Activated naive CD4-positive, alpha-beta T cell treated with anti-CD3 and anti-CD28 coated beads, Interleukin-2, amount 50 U/mL, for 24 hours (primary cell): ENCODE results near the gene MOGAT1.
A peak's percentile ranks its signal among the peaks of the same experiment; 100 is the strongest.

Experiments used
- H3K27ac Mint-ChIP-seq: one replicate; pipeline ENCODE4 v1.8.0; 2021; ENCODE audit warnings: mild to moderate bottlenecking, mixed read lengths
- H3K27me3 Mint-ChIP-seq: one replicate; pipeline ENCODE4 v1.8.0; 2021; ENCODE audit warnings: mixed read lengths
- H3K36me3 Mint-ChIP-seq: one replicate; pipeline ENCODE4 v1.8.0; 2021; ENCODE audit warnings: mixed read lengths
- H3K4me1 Mint-ChIP-seq: one replicate; pipeline ENCODE4 v1.8.0; 2021; ENCODE audit warnings: mixed read lengths
- H3K4me3 Mint-ChIP-seq: one replicate; pipeline ENCODE4 v1.8.0; 2021; ENCODE audit warnings: mild to moderate bottlenecking, mixed read lengths
- H3K9me3 Mint-ChIP-seq: one replicate; pipeline ENCODE4 v1.8.0; 2021; ENCODE audit warnings: mixed read lengths

Gene MOGAT1

GRCh38 chr2:222693837-222694236 lies 22.4 kb downstream of the MOGAT1 start:
- Mint-ChIP-seq H3K36me3 (no peaks in the 10 kb centered on the region), H3K4me3 (no peak overlapping the region), H3K9me3 (no peaks in the 10 kb centered on the region), H3K27ac (no peak overlapping the region), H3K4me1 (peaks cover 3% of the 10 kb centered on the region), H3K27me3 (peaks cover 12% of the 10 kb centered on the region)

GRCh38 chr2:222698276-222698675 lies 26.8 kb downstream of the MOGAT1 start:
- H3K9me3 Mint-ChIP-seq = no peaks in the 10 kb centered on the region
- H3K27ac Mint-ChIP-seq = no peak overlapping the region
- H3K27me3 Mint-ChIP-seq = peaks cover 21% of the 10 kb centered on the region
- no peaks in the 10 kb centered on the region for H3K36me3 Mint-ChIP-seq
- H3K4me3 Mint-ChIP-seq = no peak overlapping the region
- peaks cover 16% of the 10 kb centered on the region for H3K4me1 Mint-ChIP-seq

- Mint-ChIP-seq H3K27ac (no peak overlapping the region), H3K36me3 (no peaks in the 10 kb centered on the region), H3K4me1 (peaks cover 13% of the 10 kb centered on the region), H3K27me3 (peaks cover 25% of the 10 kb centered on the region), H3K9me3 (no peaks in the 10 kb centered on the region), H3K4me3 (peak overlapping the region; percentile 3)
These were observed 29.8 kb downstream of the MOGAT1 start for GRCh38 chr2:222701233-222701632.

GRCh38 chr2:222701721-222702131 lies 30.3 kb downstream of the MOGAT1 start:
- Mint-ChIP-seq H3K27me3 (peaks cover 23% of the 10 kb centered on the region), H3K36me3 (no peaks in the 10 kb centered on the region), H3K4me3 (no peak overlapping the region), H3K27ac (no peak overlapping the region), H3K9me3 (no peaks in the 10 kb centered on the region), H3K4me1 (peaks cover 13% of the 10 kb centered on the region)

- Mint-ChIP-seq H3K27me3 (peaks cover 18% of the 10 kb centered on the region), H3K9me3 (no peaks in the 10 kb centered on the region), H3K4me3 (no peak overlapping the region), H3K36me3 (no peaks in the 10 kb centered on the region), H3K27ac (no peak overlapping the region), H3K4me1 (peaks cover 13% of the 10 kb centered on the region)
These were observed 31.6 kb downstream of the MOGAT1 start for GRCh38 chr2:222703091-222703490.

- Mint-ChIP-seq H3K9me3 (no peaks in the 10 kb centered on the region), H3K4me1 (peaks cover 13% of the 10 kb centered on the region), H3K27me3 (peaks cover 14% of the 10 kb centered on the region), H3K4me3 (no peak overlapping the region), H3K36me3 (no peaks in the 10 kb centered on the region), H3K27ac (no peak overlapping the region)
These were observed 32.4 kb downstream of the MOGAT1 start for GRCh38 chr2:222703886-222704285.

GRCh38 chr2:222706616-222707015 lies 35.2 kb downstream of the MOGAT1 start:
- Mint-ChIP-seq H3K27ac (no peak overlapping the region), H3K4me1 (peaks cover 5% of the 10 kb centered on the region), H3K4me3 (no peak overlapping the region), H3K27me3 (peaks cover 14% of the 10 kb centered on the region), H3K36me3 (no peaks in the 10 kb centered on the region), H3K9me3 (no peaks in the 10 kb centered on the region)

GRCh38 chr2:222707102-222707688 lies 35.7 kb downstream of the MOGAT1 start:
- Mint-ChIP-seq H3K4me3 (no peak overlapping the region), H3K27me3 (peaks cover 15% of the 10 kb centered on the region), H3K36me3 (no peaks in the 10 kb centered on the region), H3K9me3 (no peaks in the 10 kb centered on the region), H3K4me1 (no peaks in the 10 kb centered on the region), H3K27ac (no peak overlapping the region)

GRCh38 chr2:222707689-222708273 lies 36.3 kb downstream of the MOGAT1 start:
- Mint-ChIP-seq H3K36me3 (no peaks in the 10 kb centered on the region), H3K9me3 (no peaks in the 10 kb centered on the region), H3K4me3 (no peak overlapping the region), H3K27ac (no peak overlapping the region), H3K27me3 (peaks cover 16% of the 10 kb centered on the region), H3K4me1 (no peaks in the 10 kb centered on the region)

- Mint-ChIP-seq H3K36me3 (no peaks in the 10 kb centered on the region), H3K27me3 (peaks cover 16% of the 10 kb centered on the region), H3K9me3 (no peaks in the 10 kb centered on the region), H3K27ac (no peak overlapping the region), H3K4me1 (no peaks in the 10 kb centered on the region), H3K4me3 (no peak overlapping the region)
These were observed 36.8 kb downstream of the MOGAT1 start for GRCh38 chr2:222708274-222708710.

- Mint-ChIP-seq H3K4me3 (no peak overlapping the region), H3K4me1 (no peaks in the 10 kb centered on the region), H3K27ac (no peak overlapping the region)
These were observed 37.9 kb downstream of the MOGAT1 start for GRCh38 chr2:222709191-222709891.

GRCh38 chr2:222710736-222711135 lies 39.3 kb downstream of the MOGAT1 start:
- H3K4me1 Mint-ChIP-seq = peaks cover 3% of the 10 kb centered on the region
- no peaks in the 10 kb centered on the region for H3K36me3 Mint-ChIP-seq
- H3K27me3 Mint-ChIP-seq = peaks cover 17% of the 10 kb centered on the region
- H3K4me3 Mint-ChIP-seq = no peak overlapping the region
- H3K27ac Mint-ChIP-seq = no peak overlapping the region
- no peaks in the 10 kb centered on the region for H3K9me3 Mint-ChIP-seq

More at GRCh38 chr2:222709191-222709891, 37.9 kb downstream of the MOGAT1 start:
- Mint-ChIP-seq H3K36me3 (no peaks in the 10 kb centered on the region), H3K9me3 (no peaks in the 10 kb centered on the region), H3K27me3 (peaks cover 15% of the 10 kb centered on the region)

- no peaks in the 10 kb centered on the region for H3K9me3 Mint-ChIP-seq
- no peak overlapping the region for H3K4me3 Mint-ChIP-seq
- no peaks in the 10 kb centered on the region for H3K36me3 Mint-ChIP-seq
- H3K4me1 Mint-ChIP-seq = peaks cover 6% of the 10 kb centered on the region
- H3K27ac Mint-ChIP-seq = no peak overlapping the region
- peaks cover 20% of the 10 kb centered on the region for H3K27me3 Mint-ChIP-seq
These were observed 40.0 kb downstream of the MOGAT1 start for GRCh38 chr2:222711315-222711940.

GRCh38 chr2:222713002-222713401 lies 41.5 kb downstream of the MOGAT1 start:
- no peaks in the 10 kb centered on the region for H3K36me3 Mint-ChIP-seq
- peaks cover 20% of the 10 kb centered on the region for H3K27me3 Mint-ChIP-seq
- H3K27ac Mint-ChIP-seq = no peak overlapping the region
- peaks cover 6% of the 10 kb centered on the region for H3K4me1 Mint-ChIP-seq
- H3K4me3 Mint-ChIP-seq = no peak overlapping the region
- no peaks in the 10 kb centered on the region for H3K9me3 Mint-ChIP-seq

GRCh38 chr2:222714361-222715241 lies 43.1 kb downstream of the MOGAT1 start:
- H3K27ac Mint-ChIP-seq = no peak overlapping the region
- H3K27me3 Mint-ChIP-seq = peaks cover 14% of the 10 kb centered on the region
- H3K9me3 Mint-ChIP-seq = no peaks in the 10 kb centered on the region

More at GRCh38 chr2:222714361-222715241, 43.1 kb downstream of the MOGAT1 start:
- H3K4me3 Mint-ChIP-seq = no peak overlapping the region
- no peaks in the 10 kb centered on the region for H3K36me3 Mint-ChIP-seq
- H3K4me1 Mint-ChIP-seq = peaks cover 6% of the 10 kb centered on the region
